Stimulated activated CD4-positive, alpha-beta T cell treated with anti-CD3 and anti-CD28 coated beads, Interleukin-2, amount 100 ng/mL, for 24 hours (primary cell): Measurements from ENCODE around the gene EPOP.
"Not testable (repeated sequence)": the region's sequence is repeated elsewhere in the genome, so short reads cannot be mapped to it uniquely, and the experiment has no call there.

Source experiments
- DNase-seq, 2 donors: peaks; one replicate each; pipeline ENCODE4 v3.0.0-alpha.2; 2020

The EPOP gene

DNA sequence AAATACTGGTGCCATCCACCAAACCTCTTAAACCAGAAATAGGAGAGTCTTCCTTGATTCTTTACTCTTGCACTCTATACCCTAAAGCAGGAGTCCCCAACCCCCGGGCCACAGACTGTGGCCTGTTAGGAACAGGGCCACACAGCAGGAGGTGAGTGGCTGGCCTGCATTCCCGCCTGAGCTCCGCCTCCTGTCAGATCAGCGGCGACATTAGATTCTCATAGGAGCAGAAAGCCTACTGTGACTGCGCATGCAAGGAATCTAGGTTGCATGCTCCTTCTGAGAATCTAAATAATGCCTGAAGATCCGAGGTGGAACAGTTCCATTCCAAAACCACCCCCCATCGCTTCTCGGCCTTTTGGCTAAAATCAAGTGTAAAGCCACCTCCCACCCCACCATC, 38.7 kb downstream of the EPOP start:
- no peak for DNase-seq

DNA sequence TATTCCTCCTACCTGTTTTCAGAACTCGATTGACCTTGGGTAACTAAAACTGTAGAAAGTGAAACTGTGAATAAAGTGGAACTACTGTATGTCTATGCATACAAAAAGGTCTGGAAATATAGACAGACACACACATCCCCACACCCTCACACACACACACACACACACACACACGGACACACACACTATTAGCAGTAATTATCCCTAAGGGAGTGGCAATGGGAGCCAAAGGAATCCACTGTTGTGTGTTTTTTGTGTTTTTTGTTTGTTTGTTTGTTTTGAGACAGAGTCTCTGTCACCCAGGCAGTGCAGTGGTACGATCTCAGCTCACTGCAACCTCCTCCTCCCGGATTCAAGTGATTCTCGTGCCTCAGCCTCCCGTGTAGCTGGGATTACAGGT, 42.4 kb downstream of the EPOP start:
- DNase-seq, result no peak

GRCh38 chr17:38628441-38628840, 46.3 kb downstream of the EPOP start:
- no peak for DNase-seq

- DNase-seq, result no peak
Observed at GRCh38 chr17:38627957-38628356, 46.8 kb downstream of the EPOP start.

GRCh38 chr17:38626606-38627226, 48.0 kb downstream of the EPOP start:
- not testable (repeated sequence) for DNase-seq

- DNase-seq, result no peak
Observed at GRCh38 chr17:38625482-38625881, 49.3 kb downstream of the EPOP start.

GRCh38 chr17:38624782-38625355, 49.9 kb downstream of the EPOP start:
- peak in 1 of 2 donors; percentile 16 for DNase-seq
